Heart right ventricle (tissue), 16 donors: Measurements from ENCODE around the gene CD207. TPM values are rescaled to one million over a fixed set of nuclear protein-coding genes. Genes with fewer than 3 reads are reported as not detected.

Source experiments
- ATAC-seq, 8 donors: fragments of 200-7000 bp; cut with Tn5 transposase; one replicate each; pipeline ENCODE4 v1.9.1; 2020; ENCODE audit warnings: mild to moderate bottlenecking in 8 of 8, moderate library complexity in 8 of 8, moderate number of reproducible peaks in 1 of 8
- DNase-seq, 2 donors: peaks; one replicate each; pipeline ENCODE4 v3.0.0-alpha.2; 2020
- H3K27ac ChIP-seq, 10 donors: fragments of 200-600 bp; sonication (generic) in 2 of 10; one replicate each; pipeline versions ENCODE4 v1.5.0 to v1.8.0; 2020 to 2022; ENCODE audit warnings: mild to moderate bottlenecking in 3 of 10
- H3K27me3 ChIP-seq, 7 donors: fragments of 200-600 bp; one replicate each; pipeline ENCODE4 v1.8.0; 2021 to 2022; ENCODE audit warnings: mild to moderate bottlenecking in 2 of 7
- H3K36me3 ChIP-seq, 9 donors: fragments of 200-600 bp; sonication (generic) in 1 of 9; one replicate each; pipeline versions ENCODE4 v1.5.0 to v1.8.0; 2020 to 2022; ENCODE audit warnings: mild to moderate bottlenecking in 2 of 9
- H3K4me1 ChIP-seq, 9 donors: fragments of 200-600 bp; sonication (generic) in 1 of 9; one replicate each; pipeline versions ENCODE4 v1.5.0 to v1.8.0; 2020 to 2022; ENCODE audit warnings: mild to moderate bottlenecking in 4 of 9
- H3K4me3 ChIP-seq, 10 donors: fragments of 200-600 bp; sonication (generic) in 2 of 10; one replicate each; pipeline versions ENCODE4 v1.5.0 to v1.8.0; 2020 to 2022; ENCODE audit warnings: mild to moderate bottlenecking in 7 of 10, moderate library complexity in 2 of 10
- H3K9me3 ChIP-seq, 11 donors: fragments of 200-600 bp in 10 of 11; sonication (generic) in 2 of 11; one replicate each; pipeline versions ENCODE4 v1.5.0 to v1.8.0; 2013 to 2022; ENCODE audit warnings: mild to moderate bottlenecking in 2 of 11, control low read depth in 1 of 11, moderate library complexity in 1 of 11
- CTCF ChIP-seq, 9 donors: fragments of 200-600 bp; sonication (generic) in 2 of 9; IDR thresholded peaks; one replicate each; pipeline versions ENCODE4 v1.5.0 to v1.8.0; 2021 to 2022; ENCODE audit warnings: antibody characterized with exemption in 9 of 9, mild to moderate bottlenecking in 5 of 9, moderate library complexity in 1 of 9
- WGBS, 2 donors: extraction: QIAGEN DNeasy Blood & Tissue Kit; methylation state at CpG; one replicate each; pipeline ENCODE4 v1.1.7; 2013; ENCODE audit warnings: inconsistent platforms in 1 of 2; 5-methylcytosine and 5-hydroxymethylcytosine counted together
- intact Hi-C, 10 donors: fragments of 100-400 bp; cut with DNase I; formaldehyde crosslinking; loops; one replicate each; pipeline versions ENCODE4 v1.11.1 to v1.14.2; 2022
- polyA plus RNA-seq, 2 donors: library from polyadenylated mRNA; stranded (reverse); fragments of 200-250 nt; gene quantifications; one replicate each; pipeline ENCODE4 v1.2.3, GENCODE V29; 2013
- total RNA-seq, 10 donors: library from RNA; stranded (reverse); fragmentation: NEBNext Ultra II Directional in 3 of 10; extraction: Animal tissue kit (Norgen Biotek cat#: 25700) in 3 of 10; gene quantifications; one replicate each; pipeline versions ENCODE4 v1.2.1 to v1.2.4, GENCODE V29; 2021 to 2023
- donor health status: Arrhythmogenic right ventricular cardiomyopathy.
- donor health status: ischemic (EF 13 %, LVEDD 7.1; RV severe dilation, severe dysfunction).
- donor health status: healthy with polysubstance abuse.
- donor health status: DM: no; HTN: yes; CAD: no.
- donor health status: DM: no; HTN: no; CAD: no.
- donor health status: ischemic (EF 25% LVEDD 6.9; RV normal size, moderate dysfunction).
- donor health status: ischemic (EF 25% LVEDD 5.7; RV mildly dilated, moderate dysfunction).
- donor health status: healthy.
- donor health status: DM: yes; HTN: yes; CAD: no.
- donor health status: Ischemic cardiomyopathy.
- donor health status: ischemic (EF 35%, LVEDD 5.7; RV mildly dilated, moderate dysfunction).
- donor health status: nonischemic (EF 11% LVEDD 7.7; RV severe dilation, severe dysfunction).
- donor health status: DM: yes; HTN: yes; CAD: no.
- donor health status: PGD.
- donor health status: ischemic (EF 29% LVEDD 5.4; RV normal size, mild dysfunction).
- donor health status: nonischemic (EF 23%, LVEDD 6.1; RV moderate dilation, normal function).

Gene CD207
- total and polyA plus RNA-seq, 12 donors, result 0.03 to 1.1 (median 0.38) TPM; not detected in 5

DNA sequence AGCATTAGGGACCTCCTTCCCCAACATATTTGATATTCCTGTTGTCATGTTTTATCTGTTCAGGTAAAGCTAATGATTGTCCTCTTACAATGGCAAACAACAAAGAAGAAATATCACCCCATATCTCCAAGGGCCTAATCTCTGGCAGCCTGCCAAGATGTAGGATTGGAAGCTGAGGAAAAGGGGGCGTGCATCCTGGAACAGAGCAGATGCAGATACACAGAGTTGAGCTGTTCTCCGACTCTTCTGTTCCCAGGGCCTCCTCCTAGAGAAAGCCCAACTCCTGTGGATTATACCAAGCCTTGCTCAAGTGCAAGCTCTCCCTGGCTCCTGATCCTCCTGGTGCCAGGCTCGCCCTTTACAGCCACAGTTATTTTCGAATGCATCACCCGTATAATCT lies 35.2 kb upstream of the CD207 start:
- Histone ChIP-seq H3K36me3 (no peaks in the 10 kb centered on the region), H3K4me1 (peaks cover 0 to 14% (median 9%) of the 10 kb centered on the region in 9 donors), H3K4me3 (no peak overlapping the region), H3K27ac (no peak overlapping the region), H3K9me3 (no peaks in the 10 kb centered on the region), H3K27me3 (peaks cover 0 to 57% (median 54%) of the 10 kb centered on the region in 7 donors)
- TF ChIP-seq CTCF (IDR thresholded peaks at IDR 0.05), result no peak
- peak in 2 of 8 donors; percentile 19 to 21 for ATAC-seq
- WGBS, 2 donors, result 53 to 67% methylated on average over 5 of the region's 5 CpGs
- DNase-seq, result no peak
- intact Hi-C loops, result loop anchor here (1.0 to 5.0 kb wide), 10 partner anchors 47 to 81 kb away; no protein-coding TSS in a partner anchor

GRCh38 chr2:70868970-70869369 lies 33.4 kb upstream of the CD207 start:
- intact Hi-C loops, result loop anchor here in 1 of 10 donors (5.0 kb wide), 1 partner anchor 82 kb away; no protein-coding TSS in a partner anchor
- H3K4me3 ChIP-seq, result no peak overlapping the region
- no peaks in the 10 kb centered on the region for H3K36me3 ChIP-seq
- DNase-seq, result no peak
- H3K27ac ChIP-seq, result no peak overlapping the region
- 80 to 82% methylated on average over 1 of the region's 1 CpG for WGBS, 2 donors
- TF ChIP-seq CTCF (IDR thresholded peaks at IDR 0.05), result no peak
- H3K9me3 ChIP-seq, result no peaks in the 10 kb centered on the region
- peaks cover 0 to 46% (median 42%) of the 10 kb centered on the region in 7 donors for H3K27me3 ChIP-seq
- H3K4me1 ChIP-seq, result peaks cover 0 to 14% (median 9%) of the 10 kb centered on the region in 9 donors
- no peak for ATAC-seq

DNA sequence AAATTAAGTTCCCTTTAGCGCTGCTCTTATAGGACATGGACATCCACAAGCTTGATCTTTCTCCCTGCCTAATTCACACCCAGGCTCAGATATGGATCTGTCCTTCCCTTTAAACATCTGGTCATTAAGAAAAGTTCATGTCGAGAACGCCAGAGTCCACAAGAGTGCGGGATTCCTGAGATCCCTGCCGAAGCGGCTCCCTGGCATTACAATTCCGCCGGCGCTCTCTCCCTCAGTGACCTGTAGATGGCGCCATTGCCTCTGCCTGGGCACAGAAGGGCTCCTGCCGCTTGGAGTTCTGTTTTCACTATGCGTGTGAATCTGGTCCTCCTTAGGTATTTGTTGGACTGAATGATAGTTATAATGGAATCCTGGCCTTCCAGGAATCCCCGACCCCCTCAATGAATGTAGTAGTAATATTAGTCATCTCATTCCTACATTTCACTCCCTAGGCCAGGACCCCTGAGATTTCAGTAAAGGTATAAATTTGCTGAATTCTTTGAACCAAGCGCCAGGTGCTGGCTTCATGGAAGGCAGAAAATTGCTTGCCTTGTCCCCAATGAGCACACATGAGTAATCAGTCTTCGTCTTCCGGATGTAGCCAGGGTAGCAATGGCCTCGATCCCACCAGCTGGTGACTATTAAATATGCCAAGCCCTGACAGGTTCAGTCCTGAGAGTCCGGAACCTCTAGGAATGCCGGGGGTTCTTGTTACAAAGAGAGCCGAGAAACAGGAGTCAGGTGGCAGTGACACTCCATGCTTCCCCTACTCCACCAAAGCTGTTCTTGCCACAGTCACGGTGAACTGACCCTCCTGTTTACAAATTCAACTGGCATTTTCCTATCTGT lies 26.4 kb upstream of the CD207 start:
- H3K36me3 ChIP-seq, result no peaks in the 10 kb centered on the region
- ATAC-seq (peak; percentile 78 to 92 (median 88)), DNase-seq (peak; percentile 76 to 84)
- intact Hi-C loops, result loop anchor here in 5 of 10 donors (2.0 to 5.0 kb wide), 6 partner anchors 70 to 87 kb away; partner anchors contain the start of genes ATP6V1B1 (in 1 of the 5) and FIGLA (in 1 of the 5)
- no peak overlapping the region for H3K4me3 ChIP-seq
- H3K9me3 ChIP-seq, result no peaks in the 10 kb centered on the region
- 26 to 29% methylated on average over 21 of the region's 21 CpGs for WGBS, 2 donors
- H3K4me1 ChIP-seq, result peaks cover 0 to 6% (median 0%) of the 10 kb centered on the region in 9 donors
- H3K27me3 ChIP-seq, result peaks cover 0 to 59% (median 47%) of the 10 kb centered on the region in 7 donors
- H3K27ac ChIP-seq, result no peak overlapping the region
- peak; percentile 83 to 98 (median 97) for TF ChIP-seq CTCF (IDR thresholded peaks at IDR 0.05)

GRCh38 chr2:70855667-70856066 lies 20.1 kb upstream of the CD207 start:
- Histone ChIP-seq H3K4me3 (no peak overlapping the region), H3K4me1 (peaks cover 0 to 20% (median 0%) of the 10 kb centered on the region in 9 donors), H3K27ac (no peak overlapping the region), H3K36me3 (no peaks in the 10 kb centered on the region), H3K9me3 (no peaks in the 10 kb centered on the region), H3K27me3 (peaks cover 0 to 23% (median 13%) of the 10 kb centered on the region in 7 donors)
- DNase-seq (no peak), ATAC-seq (no peak)
- intact Hi-C loops, result no loop called here
- no peak for TF ChIP-seq CTCF (IDR thresholded peaks at IDR 0.05)
- 85 to 86% methylated on average over 1 of the region's 1 CpG for WGBS, 2 donors
